Activated CD4-positive, alpha-beta T cell treated with anti-CD3 and anti-CD28 coated beads, Interleukin-2, amount 10 ng/mL, durations not matched to agents 24 days and 14 days (primary cell): Measurements from ENCODE around the gene B3GNT9. TPM values are rescaled to one million over a fixed set of nuclear protein-coding genes. Genes with fewer than 3 reads are reported as not detected.

ENCODE experiments used
- DNase-seq: peaks from one replicate; pipeline ENCODE4 v3.0.0; 2022
- H3K27ac Mint-ChIP-seq: one replicate; pipeline ENCODE4 v1.8.0; 2022; ENCODE audit warnings: mild to moderate bottlenecking, mixed read lengths
- H3K27me3 Mint-ChIP-seq: one replicate; pipeline ENCODE4 v1.8.0; 2022; ENCODE audit warnings: mixed read lengths
- H3K36me3 Mint-ChIP-seq: one replicate; pipeline ENCODE4 v1.8.0; 2022; ENCODE audit warnings: low read depth, mild to moderate bottlenecking, mixed read lengths
- H3K4me1 Mint-ChIP-seq: one replicate; pipeline ENCODE4 v1.8.0; 2021; ENCODE audit warnings: mixed read lengths
- H3K4me3 Mint-ChIP-seq: one replicate; pipeline ENCODE4 v1.8.0; 2022; ENCODE audit warnings: mild to moderate bottlenecking, moderate library complexity, mixed read lengths
- H3K9me3 Mint-ChIP-seq: one replicate; pipeline ENCODE4 v1.8.0; 2021; ENCODE audit warnings: mixed read lengths
- intact Hi-C: fragments of 100-400 bp; cut with micrococcal nuclease; formaldehyde crosslinking; loops from one replicate; pipeline ENCODE4 v1.15.1; 2023
- total RNA-seq: library from RNA; stranded (reverse); gene quantifications from 2 replicates; pipeline ENCODE4 v1.2.3, GENCODE V29; 2022

Gene B3GNT9
- total RNA-seq, 1 donor from 2014 or later: 5.6 TPM

DNA sequence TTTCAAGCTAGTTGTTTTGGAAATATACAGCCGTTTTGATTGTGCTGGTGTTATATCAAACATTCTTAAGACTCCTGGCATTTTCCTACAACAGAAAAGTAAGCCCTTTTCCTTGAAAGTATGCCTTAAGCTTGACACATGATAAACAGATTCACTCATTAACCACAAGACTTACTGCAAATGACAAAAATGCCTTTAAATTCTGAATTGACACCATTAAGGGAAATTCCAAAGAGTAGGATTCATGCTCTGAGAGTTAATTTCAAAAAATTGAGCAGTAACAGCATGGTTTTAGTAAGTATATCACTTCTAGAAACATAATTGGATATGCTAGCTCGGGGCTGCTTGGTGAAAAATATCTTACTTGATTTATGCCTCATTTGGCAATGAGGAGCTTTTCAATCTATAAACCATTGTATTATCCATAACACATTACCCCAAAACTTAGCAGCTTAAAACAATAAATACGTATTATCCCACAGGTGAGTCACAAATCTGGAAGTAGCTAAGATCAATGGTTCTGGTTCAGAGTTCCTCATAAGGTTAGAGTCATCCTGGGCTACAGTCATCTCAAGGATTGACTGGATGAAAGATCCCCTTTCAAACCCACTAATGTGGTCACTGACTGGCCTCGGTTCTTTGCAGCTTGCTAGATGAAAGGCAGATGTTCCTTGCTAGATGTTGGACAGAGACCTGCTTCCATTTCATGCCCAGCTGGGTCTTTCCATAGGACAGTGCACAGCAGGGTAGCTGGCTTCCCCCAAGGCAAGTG, 49.3 kb downstream of the B3GNT9 start:
- no peaks in the 10 kb centered on the region for H3K4me1 Mint-ChIP-seq
- no peaks in the 10 kb centered on the region for H3K27me3 Mint-ChIP-seq
- peak overlapping the region; percentile 12 for H3K27ac Mint-ChIP-seq
- peaks cover 18% of the 10 kb centered on the region for H3K36me3 Mint-ChIP-seq
- H3K4me3 Mint-ChIP-seq: no peak overlapping the region
- no peak for DNase-seq
- intact Hi-C loops: loop anchor here (1.0 to 2.0 kb wide), 3 partner anchors 83 to 147 kb away; no protein-coding TSS in a partner anchor
- H3K9me3 Mint-ChIP-seq: no peaks in the 10 kb centered on the region

DNA sequence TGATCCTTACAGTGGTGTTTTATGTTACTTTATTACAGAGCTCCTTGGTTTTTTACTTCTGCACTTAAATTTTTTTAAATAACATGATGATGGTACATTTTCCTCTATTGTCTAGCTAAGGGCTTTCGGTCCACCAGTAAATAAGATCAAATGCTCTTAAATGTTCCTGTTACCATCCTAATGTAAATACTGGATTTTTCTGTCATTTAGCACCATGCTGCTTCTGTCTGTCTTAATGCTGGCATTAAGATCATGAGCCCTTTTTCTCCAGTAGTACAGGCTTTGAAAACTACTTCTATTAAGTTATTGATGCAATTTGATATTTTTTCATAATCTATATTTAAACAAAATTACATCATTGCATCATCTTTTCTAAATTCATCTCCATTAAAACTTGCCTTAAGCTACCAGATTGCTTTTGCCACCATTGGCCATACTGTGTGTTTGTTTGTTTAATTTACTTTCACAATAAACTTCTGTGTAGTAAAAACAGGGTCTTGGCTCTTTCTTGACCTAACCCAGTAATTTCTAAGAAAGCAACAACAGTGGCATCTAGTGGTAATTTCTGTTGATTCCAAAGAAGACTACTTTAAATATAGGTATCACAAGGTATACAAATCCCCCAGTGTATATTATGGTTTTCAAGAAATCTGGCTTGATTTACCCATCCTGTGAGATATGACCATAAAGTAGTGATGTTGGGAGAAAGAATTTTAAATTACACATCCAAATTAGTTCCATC, 50.1 kb downstream of the B3GNT9 start:
- H3K4me1 Mint-ChIP-seq: no peaks in the 10 kb centered on the region
- intact Hi-C loops: loop anchor here (1.0 to 2.0 kb wide), 3 partner anchors 82 to 146 kb away; no protein-coding TSS in a partner anchor
- H3K4me3 Mint-ChIP-seq: no peak overlapping the region
- no peaks in the 10 kb centered on the region for H3K9me3 Mint-ChIP-seq
- no peaks in the 10 kb centered on the region for H3K27me3 Mint-ChIP-seq
- H3K36me3 Mint-ChIP-seq: peaks cover 18% of the 10 kb centered on the region
- DNase-seq: no peak
- no peak overlapping the region for H3K27ac Mint-ChIP-seq

DNA sequence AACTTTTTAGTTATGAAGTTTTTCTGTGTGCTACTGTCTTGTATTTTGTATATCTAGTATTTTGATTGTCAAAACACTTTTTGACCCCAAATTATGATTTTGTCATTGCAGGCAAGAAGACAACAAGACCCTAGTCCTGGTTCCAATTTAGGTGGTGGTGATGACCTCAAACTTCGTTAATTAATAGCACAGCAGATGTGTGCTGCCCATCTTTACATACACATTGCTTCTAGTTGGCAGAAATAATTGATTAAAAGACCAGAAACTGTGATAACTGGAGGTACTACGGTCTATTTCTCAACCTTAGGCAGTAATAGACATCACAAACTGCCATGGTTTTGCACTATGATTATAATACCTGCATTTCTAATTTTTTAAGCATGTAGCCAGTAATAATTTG, 52.2 kb downstream of the B3GNT9 start:
- Mint-ChIP-seq H3K4me1 (peaks cover 2% of the 10 kb centered on the region), H3K27ac (no peak overlapping the region)

More for the DNA sequence above, 52.2 kb downstream of the B3GNT9 start:
- H3K9me3 Mint-ChIP-seq: no peaks in the 10 kb centered on the region
- peaks cover 26% of the 10 kb centered on the region for H3K36me3 Mint-ChIP-seq
- intact Hi-C loops: no loop called here
- H3K27me3 Mint-ChIP-seq: no peaks in the 10 kb centered on the region
- DNase-seq: no peak
- H3K4me3 Mint-ChIP-seq: no peak overlapping the region

Other genes with a start within 250 kb of the B3GNT9 start
- not detected in 2 replicates for gene CDH16, start 232.1 kb downstream of the B3GNT9 start, total RNA-seq
- 1.3 TPM in 2 replicates for gene RRAD, start 225.5 kb downstream of the B3GNT9 start, total RNA-seq
- gene CIAO2B, start 216.6 kb downstream of the B3GNT9 start, total RNA-seq: 170 and 176 TPM in 2 replicates
- 30.6 and 33.6 TPM in 2 replicates for gene CES2, start 215.5 kb downstream of the B3GNT9 start, total RNA-seq
- gene CES3, start 189.7 kb downstream of the B3GNT9 start, total RNA-seq: 6.8 and 7.0 TPM in 2 replicates
- 27.0 and 27.5 TPM in 2 replicates for gene CES4A, start 162.4 kb downstream of the B3GNT9 start, total RNA-seq
- 163 and 172 TPM in 2 replicates for gene CBFB, start 121.8 kb downstream of the B3GNT9 start, total RNA-seq
- 19.4 and 19.8 TPM in 2 replicates for gene PHAF1, start 41.1 kb downstream of the B3GNT9 start, total RNA-seq
- gene TRADD, start 8.9 kb upstream of the B3GNT9 start, total RNA-seq: 28.9 and 30.1 TPM in 2 replicates
- 25.1 and 30.0 TPM in 2 replicates for gene FBXL8, start 9.0 kb upstream of the B3GNT9 start, total RNA-seq
- 48.5 and 54.0 TPM in 2 replicates for gene HSF4, start 13.7 kb upstream of the B3GNT9 start, total RNA-seq
- 31.0 and 36.7 TPM in 2 replicates for gene NOL3, start 19.5 kb upstream of the B3GNT9 start, total RNA-seq
- gene MATCAP1, start 33.0 kb upstream of the B3GNT9 start, total RNA-seq: 51.3 and 55.1 TPM in 2 replicates
- 0.12 TPM in 1 of 2 replicates, not detected in the other for gene EXOC3L1, start 39.1 kb upstream of the B3GNT9 start, total RNA-seq
- gene E2F4, start 41.2 kb upstream of the B3GNT9 start, total RNA-seq: 165 and 166 TPM in 2 replicates
- 8.2 and 8.7 TPM in 2 replicates for gene ELMO3, start 48.1 kb upstream of the B3GNT9 start, total RNA-seq
- gene TMEM208, start 76.1 kb upstream of the B3GNT9 start, total RNA-seq: 65.0 and 65.6 TPM in 2 replicates
- 128 TPM in 2 replicates for gene FHOD1, start 96.5 kb upstream of the B3GNT9 start, total RNA-seq
- 5.3 TPM in 2 replicates for gene SLC9A5, start 98.0 kb upstream of the B3GNT9 start, total RNA-seq
- 43.4 and 43.8 TPM in 2 replicates for gene PLEKHG4, start 128.5 kb upstream of the B3GNT9 start, total RNA-seq
- 1.0 and 1.3 TPM in 2 replicates for gene KCTD19, start 175.7 kb upstream of the B3GNT9 start, total RNA-seq
- 0.23 TPM in 1 of 2 replicates, not detected in the other for gene LRRC36, start 175.8 kb upstream of the B3GNT9 start, total RNA-seq
- gene TPPP3, start 242.5 kb upstream of the B3GNT9 start, total RNA-seq: not detected in 2 replicates